Neutrophil (primary cell): ENCODE measurements around the gene TLDC2.

ENCODE experiments used
- H3K27ac ChIP-seq: fragments of 200-600 bp; sonication (generic); 2 replicates; pipeline ENCODE4 v1.5.1; 2016; ENCODE audit warnings: mild to moderate bottlenecking, moderate library complexity
- H3K27me3 ChIP-seq: fragments of 200-600 bp; sonication (generic); 2 replicates; pipeline ENCODE4 v1.6.0; 2016; ENCODE audit warnings: mild to moderate bottlenecking
- H3K36me3 ChIP-seq: fragments of 200-600 bp; sonication (generic); 2 replicates; pipeline ENCODE4 v1.5.1; 2017
- H3K4me1 ChIP-seq, 2 experiments: fragments of 200-600 bp in 1 of 2; sonication (generic) in 1 of 2; 1 replicate in 1 of 2; 2 replicates in 1 of 2; pipeline versions ENCODE4 v1.5.1 to v1.6.1; 2013 to 2016; ENCODE audit warnings: low read depth in 1 of 2, low read length in 1 of 2, mild to moderate bottlenecking in 1 of 2, moderate library complexity in 1 of 2; ENCODE audit not compliant: control insufficient read depth in 1 of 2, insufficient read depth in 1 of 2
- H3K4me3 ChIP-seq, 2 experiments: fragments of 200-600 bp in 1 of 2; sonication (generic) in 1 of 2; 1 replicate in 1 of 2; 2 replicates in 1 of 2; pipeline ENCODE4 v1.5.1; 2013 to 2016; ENCODE audit warnings: low read depth in 1 of 2, low read length in 1 of 2, mild to moderate bottlenecking in 1 of 2, moderate library complexity in 1 of 2
- H3K9me3 ChIP-seq: fragments of 200-600 bp; sonication (generic); 2 replicates; pipeline ENCODE4 v1.5.1; 2016
- CTCF ChIP-seq: fragments of 200-600 bp; sonication (generic); IDR thresholded peaks from 2 replicates; pipeline ENCODE4 v1.5.1; 2016; ENCODE audit warnings: antibody characterized with exemption

TLDC2 gene

GRCh38 chr20:36854348-36855240 is 21.3 kb upstream of the TLDC2 start:
- H3K27ac ChIP-seq, result no peak overlapping the region
- no peaks in the 10 kb centered on the region for H3K9me3 ChIP-seq
- H3K4me3 ChIP-seq, result no peak overlapping the region
- no peaks in the 10 kb centered on the region for H3K27me3 ChIP-seq
- peaks cover 0 to 3% of the 10 kb centered on the region in 2 experiments for H3K4me1 ChIP-seq
- TF ChIP-seq CTCF, result no peak
- no peaks in the 10 kb centered on the region for H3K36me3 ChIP-seq

GRCh38 chr20:36855241-36855657 is 20.7 kb upstream of the TLDC2 start:
- TF ChIP-seq CTCF, result no peak
- peaks cover 0 to 3% of the 10 kb centered on the region in 2 experiments for H3K4me1 ChIP-seq
- no peak overlapping the region for H3K27ac ChIP-seq
- no peaks in the 10 kb centered on the region for H3K9me3 ChIP-seq
- no peaks in the 10 kb centered on the region for H3K36me3 ChIP-seq
- no peak overlapping the region for H3K4me3 ChIP-seq
- peaks cover 4% of the 10 kb centered on the region for H3K27me3 ChIP-seq

GRCh38 chr20:36856195-36856594 is 19.7 kb upstream of the TLDC2 start:
- Histone ChIP-seq H3K4me3 (no peak overlapping the region), H3K27me3 (peaks cover 11% of the 10 kb centered on the region), H3K36me3 (no peaks in the 10 kb centered on the region), H3K4me1 (peaks cover 0 to 3% of the 10 kb centered on the region in 2 experiments), H3K27ac (no peak overlapping the region), H3K9me3 (no peaks in the 10 kb centered on the region)
- TF ChIP-seq CTCF, result no peak

GRCh38 chr20:36856691-36857635 is 19.0 kb upstream of the TLDC2 start:
- no peaks in the 10 kb centered on the region for H3K36me3 ChIP-seq
- H3K9me3 ChIP-seq, result no peaks in the 10 kb centered on the region
- peaks cover 18% of the 10 kb centered on the region for H3K27me3 ChIP-seq
- no peak overlapping the region for H3K27ac ChIP-seq
- TF ChIP-seq CTCF, result no peak
- H3K4me1 ChIP-seq, result peaks cover 0 to 3% of the 10 kb centered on the region in 2 experiments
- no peak overlapping the region for H3K4me3 ChIP-seq

- TF ChIP-seq CTCF, result no peak
- no peaks in the 10 kb centered on the region for H3K36me3 ChIP-seq
- H3K4me3 ChIP-seq, result no peak overlapping the region
- no peaks in the 10 kb centered on the region for H3K9me3 ChIP-seq
- H3K27ac ChIP-seq, result no peak overlapping the region
- H3K27me3 ChIP-seq, result peaks cover 40% of the 10 kb centered on the region
- H3K4me1 ChIP-seq, result peaks cover 6 to 8% of the 10 kb centered on the region in 2 experiments
Measured at GRCh38 chr20:36859282-36859555, 16.7 kb upstream of the TLDC2 start.
